Panc1 (cell line): ENCODE data around the gene MAPKAP1.

Source experiments
- POLR2AphosphoS5 ChIP-seq: IDR thresholded peaks from 2 replicates; pipeline ENCODE4 v1.6.1; 2012; ENCODE audit warnings: mild to moderate bottlenecking, low read depth, low read length, moderate library complexity
- SIN3A ChIP-seq: IDR thresholded peaks from 2 replicates; pipeline ENCODE4 v1.6.1; 2012; ENCODE audit warnings: low read depth, mild to moderate bottlenecking, low read length, moderate library complexity, borderline replicate concordance; ENCODE audit not compliant: insufficient read depth
- TF ChIP-seq, protein P1 (sequence below): fragments of 450-650 bp; IDR thresholded peaks from 2 replicates; pipeline ENCODE4 v1.5.1; 2017; ENCODE audit warnings: mild to moderate bottlenecking
- TF ChIP-seq, protein P2 (sequence below), 2 experiments: IDR thresholded peaks; 2 replicates each; pipeline ENCODE4 v1.6.1; 2011 to 2012; ENCODE audit warnings: low read depth in 2 of 2, control low read depth in 1 of 2, low read length in 1 of 2, mild to moderate bottlenecking in 1 of 2, moderate library complexity in 1 of 2; ENCODE audit not compliant: insufficient read depth in 1 of 2

DNA sequence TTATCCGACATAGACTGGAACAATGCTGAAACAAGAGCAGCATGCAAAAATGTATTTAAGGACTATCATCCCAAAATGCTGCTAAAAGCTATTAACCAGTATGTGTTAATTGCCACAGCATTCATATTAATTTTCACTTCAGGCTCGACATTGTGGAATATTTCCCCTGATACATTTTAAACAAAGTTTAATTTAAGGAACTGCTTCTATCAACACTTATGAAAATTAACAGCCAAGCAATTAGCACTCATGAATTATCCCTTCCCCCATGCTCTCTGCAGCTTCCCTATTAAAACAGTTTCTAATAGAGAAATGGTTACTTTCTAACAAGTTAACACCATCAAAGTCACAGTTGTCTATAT lies 54.8 kb downstream of the MAPKAP1 start:
- TF ChIP-seq, protein P1, sequence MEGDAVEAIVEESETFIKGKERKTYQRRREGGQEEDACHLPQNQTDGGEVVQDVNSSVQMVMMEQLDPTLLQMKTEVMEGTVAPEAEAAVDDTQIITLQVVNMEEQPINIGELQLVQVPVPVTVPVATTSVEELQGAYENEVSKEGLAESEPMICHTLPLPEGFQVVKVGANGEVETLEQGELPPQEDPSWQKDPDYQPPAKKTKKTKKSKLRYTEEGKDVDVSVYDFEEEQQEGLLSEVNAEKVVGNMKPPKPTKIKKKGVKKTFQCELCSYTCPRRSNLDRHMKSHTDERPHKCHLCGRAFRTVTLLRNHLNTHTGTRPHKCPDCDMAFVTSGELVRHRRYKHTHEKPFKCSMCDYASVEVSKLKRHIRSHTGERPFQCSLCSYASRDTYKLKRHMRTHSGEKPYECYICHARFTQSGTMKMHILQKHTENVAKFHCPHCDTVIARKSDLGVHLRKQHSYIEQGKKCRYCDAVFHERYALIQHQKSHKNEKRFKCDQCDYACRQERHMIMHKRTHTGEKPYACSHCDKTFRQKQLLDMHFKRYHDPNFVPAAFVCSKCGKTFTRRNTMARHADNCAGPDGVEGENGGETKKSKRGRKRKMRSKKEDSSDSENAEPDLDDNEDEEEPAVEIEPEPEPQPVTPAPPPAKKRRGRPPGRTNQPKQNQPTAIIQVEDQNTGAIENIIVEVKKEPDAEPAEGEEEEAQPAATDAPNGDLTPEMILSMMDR: no peak
- TF ChIP-seq POLR2AphosphoS5 (no peak), SIN3A (no peak)
- TF ChIP-seq, protein P2, sequence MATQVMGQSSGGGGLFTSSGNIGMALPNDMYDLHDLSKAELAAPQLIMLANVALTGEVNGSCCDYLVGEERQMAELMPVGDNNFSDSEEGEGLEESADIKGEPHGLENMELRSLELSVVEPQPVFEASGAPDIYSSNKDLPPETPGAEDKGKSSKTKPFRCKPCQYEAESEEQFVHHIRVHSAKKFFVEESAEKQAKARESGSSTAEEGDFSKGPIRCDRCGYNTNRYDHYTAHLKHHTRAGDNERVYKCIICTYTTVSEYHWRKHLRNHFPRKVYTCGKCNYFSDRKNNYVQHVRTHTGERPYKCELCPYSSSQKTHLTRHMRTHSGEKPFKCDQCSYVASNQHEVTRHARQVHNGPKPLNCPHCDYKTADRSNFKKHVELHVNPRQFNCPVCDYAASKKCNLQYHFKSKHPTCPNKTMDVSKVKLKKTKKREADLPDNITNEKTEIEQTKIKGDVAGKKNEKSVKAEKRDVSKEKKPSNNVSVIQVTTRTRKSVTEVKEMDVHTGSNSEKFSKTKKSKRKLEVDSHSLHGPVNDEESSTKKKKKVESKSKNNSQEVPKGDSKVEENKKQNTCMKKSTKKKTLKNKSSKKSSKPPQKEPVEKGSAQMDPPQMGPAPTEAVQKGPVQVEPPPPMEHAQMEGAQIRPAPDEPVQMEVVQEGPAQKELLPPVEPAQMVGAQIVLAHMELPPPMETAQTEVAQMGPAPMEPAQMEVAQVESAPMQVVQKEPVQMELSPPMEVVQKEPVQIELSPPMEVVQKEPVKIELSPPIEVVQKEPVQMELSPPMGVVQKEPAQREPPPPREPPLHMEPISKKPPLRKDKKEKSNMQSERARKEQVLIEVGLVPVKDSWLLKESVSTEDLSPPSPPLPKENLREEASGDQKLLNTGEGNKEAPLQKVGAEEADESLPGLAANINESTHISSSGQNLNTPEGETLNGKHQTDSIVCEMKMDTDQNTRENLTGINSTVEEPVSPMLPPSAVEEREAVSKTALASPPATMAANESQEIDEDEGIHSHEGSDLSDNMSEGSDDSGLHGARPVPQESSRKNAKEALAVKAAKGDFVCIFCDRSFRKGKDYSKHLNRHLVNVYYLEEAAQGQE (IDR thresholded peaks at IDR 0.05; ENCODE audit: insufficient read depth in 1 of 2, low read depth in 2 of 2, low read length in 1 of 2): no peak
